Retinal pigment epithelial cell (primary cell): ENCODE results near the gene ABR.
"Not testable (repeated sequence)": the region's sequence is repeated elsewhere in the genome, so short reads cannot be mapped to it uniquely, and the experiment has no call there.

Experiments used
- DNase-seq: peaks from one replicate; pipeline ENCODE4 v3.0.0-alpha.2; 2010; ENCODE audit warnings: low read depth
- H3K4me3 ChIP-seq: 2 replicates; pipeline ENCODE4 v1.5.1; 2011; ENCODE audit warnings: mild to moderate bottlenecking, low read length, control low read depth, moderate library complexity
- TF ChIP-seq, protein P1 (sequence below): conservative IDR thresholded peaks from 2 replicates; pipeline ENCODE4 v1.5.1; 2011; ENCODE audit warnings: low read depth, low read length, control low read depth, inconsistent platforms

ABR gene

DNA sequence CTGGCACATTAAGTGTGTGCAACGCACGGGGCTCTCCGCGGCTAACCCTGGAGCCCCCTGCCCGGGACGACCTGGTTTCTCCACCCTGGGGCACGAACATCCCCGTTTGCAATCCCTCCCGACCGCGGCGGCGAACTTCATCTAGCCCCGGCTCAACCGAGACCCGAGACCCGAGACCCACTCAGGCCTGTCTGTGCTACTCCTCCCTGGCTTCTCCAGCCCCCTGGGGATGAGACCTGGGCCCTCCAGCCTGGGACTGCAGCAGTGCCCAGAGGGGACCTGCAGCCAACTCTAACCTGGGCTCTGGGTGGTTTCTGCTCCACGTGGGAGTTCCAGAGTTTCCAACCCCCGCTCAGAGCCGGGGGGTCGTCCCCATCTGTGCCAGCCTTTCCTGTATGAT, 109.4 kb downstream of the ABR start:
- no peak overlapping the region for H3K4me3 ChIP-seq
- TF ChIP-seq, protein P1, sequence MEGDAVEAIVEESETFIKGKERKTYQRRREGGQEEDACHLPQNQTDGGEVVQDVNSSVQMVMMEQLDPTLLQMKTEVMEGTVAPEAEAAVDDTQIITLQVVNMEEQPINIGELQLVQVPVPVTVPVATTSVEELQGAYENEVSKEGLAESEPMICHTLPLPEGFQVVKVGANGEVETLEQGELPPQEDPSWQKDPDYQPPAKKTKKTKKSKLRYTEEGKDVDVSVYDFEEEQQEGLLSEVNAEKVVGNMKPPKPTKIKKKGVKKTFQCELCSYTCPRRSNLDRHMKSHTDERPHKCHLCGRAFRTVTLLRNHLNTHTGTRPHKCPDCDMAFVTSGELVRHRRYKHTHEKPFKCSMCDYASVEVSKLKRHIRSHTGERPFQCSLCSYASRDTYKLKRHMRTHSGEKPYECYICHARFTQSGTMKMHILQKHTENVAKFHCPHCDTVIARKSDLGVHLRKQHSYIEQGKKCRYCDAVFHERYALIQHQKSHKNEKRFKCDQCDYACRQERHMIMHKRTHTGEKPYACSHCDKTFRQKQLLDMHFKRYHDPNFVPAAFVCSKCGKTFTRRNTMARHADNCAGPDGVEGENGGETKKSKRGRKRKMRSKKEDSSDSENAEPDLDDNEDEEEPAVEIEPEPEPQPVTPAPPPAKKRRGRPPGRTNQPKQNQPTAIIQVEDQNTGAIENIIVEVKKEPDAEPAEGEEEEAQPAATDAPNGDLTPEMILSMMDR, result no peak
- DNase-seq, result no peak

DNA sequence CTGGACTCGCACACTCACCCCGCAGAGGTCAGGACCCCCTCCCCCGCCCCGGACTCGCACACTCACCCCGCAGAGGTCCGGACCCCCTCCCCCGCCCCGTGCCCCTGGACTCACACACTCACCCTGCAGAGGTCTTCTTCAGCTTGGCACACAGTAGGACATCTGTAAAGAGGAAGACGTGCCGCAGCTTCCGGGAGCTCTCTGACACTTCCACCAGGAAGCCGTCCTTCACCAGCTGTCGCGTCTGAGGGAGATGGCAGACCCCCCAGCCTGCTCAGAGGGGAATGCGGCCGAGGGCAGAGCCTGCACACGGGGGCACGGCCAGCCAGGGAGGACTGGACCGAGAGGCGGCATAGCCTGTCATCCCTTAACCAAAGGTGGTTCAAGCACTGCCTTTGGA, 109.9 kb downstream of the ABR start:
- no peak overlapping the region for H3K4me3 ChIP-seq
- DNase-seq, result no peak
- TF ChIP-seq, protein P1, result no peak

DNA sequence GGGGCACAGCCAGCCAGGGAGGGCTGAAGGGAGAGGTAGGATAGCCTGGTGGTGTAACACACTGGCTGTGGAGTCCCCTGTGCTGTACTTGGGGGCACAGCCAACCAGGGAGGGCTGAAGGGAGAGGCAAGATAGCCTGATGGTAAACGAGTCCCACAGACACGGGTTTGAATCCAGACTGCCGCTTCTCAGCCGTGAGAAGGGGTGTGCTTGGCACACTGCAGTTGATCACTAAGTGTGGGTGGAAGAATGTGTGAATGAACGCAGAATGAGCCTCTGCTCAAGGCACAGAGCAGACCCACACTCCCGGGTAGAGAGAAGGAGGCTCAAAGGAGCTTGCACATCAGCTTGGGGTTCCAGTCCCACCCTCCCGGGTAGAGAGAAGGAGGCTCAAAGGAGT, 111.4 kb downstream of the ABR start:
- TF ChIP-seq, protein P1, result no peak
- H3K4me3 ChIP-seq, result no peak overlapping the region
- no peak for DNase-seq

DNA sequence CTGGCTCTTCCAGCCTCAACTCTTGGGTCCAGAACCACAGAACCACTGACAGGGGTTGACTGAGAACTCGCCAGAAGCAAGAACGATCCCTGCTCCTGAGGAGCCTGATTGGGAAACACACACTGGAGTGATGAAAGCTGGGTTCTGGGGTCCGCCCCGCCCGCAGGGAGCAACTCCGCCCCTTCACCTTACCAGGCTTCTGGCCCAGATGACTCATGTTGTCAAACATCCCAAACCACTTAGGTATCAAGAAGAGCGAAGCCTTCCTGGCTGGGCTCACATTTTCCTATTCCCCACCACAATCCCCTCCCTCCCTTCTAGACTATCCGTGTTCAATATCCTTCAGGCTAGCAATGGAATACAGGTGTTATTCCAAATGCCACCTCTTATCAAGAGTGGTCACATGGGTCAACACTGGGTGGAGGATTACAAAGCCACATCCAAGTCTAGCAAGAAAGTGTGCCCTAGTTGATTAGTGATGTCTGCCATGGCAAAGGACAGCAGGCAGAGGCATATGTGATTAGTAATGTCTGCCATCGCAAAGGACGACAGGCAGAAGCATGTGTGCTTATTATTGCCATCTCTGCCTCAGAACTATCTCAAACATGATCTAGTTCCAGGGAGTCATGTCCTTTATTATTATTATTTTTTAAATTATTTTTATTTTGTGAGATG, 112.4 kb downstream of the ABR start:
- TF ChIP-seq, protein P1, result no peak

DNA sequence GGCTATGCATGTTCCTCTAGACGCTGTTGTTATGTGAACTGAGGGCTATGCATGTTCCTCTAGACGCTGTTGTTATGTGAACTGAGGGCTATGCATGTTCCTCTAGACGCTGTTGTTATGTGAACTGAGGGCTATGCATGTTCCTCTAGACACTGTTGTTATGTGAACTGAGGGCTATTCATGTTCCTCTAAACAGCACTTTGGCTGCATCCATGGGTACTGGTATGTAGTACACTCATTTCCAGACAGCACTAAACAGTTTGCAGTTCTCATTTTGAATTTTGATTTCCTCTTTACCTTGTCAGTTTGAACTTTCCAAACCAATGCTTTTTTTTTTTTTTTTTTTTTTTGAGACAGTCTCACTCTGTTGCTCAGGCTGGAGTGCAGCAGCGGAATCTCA, 114.4 kb downstream of the ABR start:
- not testable (repeated sequence) for H3K4me3 ChIP-seq, DNase-seq

More for the DNA sequence above, 112.4 kb downstream of the ABR start:
- H3K4me3 ChIP-seq, result no peak overlapping the region
- DNase-seq, result no peak

DNA sequence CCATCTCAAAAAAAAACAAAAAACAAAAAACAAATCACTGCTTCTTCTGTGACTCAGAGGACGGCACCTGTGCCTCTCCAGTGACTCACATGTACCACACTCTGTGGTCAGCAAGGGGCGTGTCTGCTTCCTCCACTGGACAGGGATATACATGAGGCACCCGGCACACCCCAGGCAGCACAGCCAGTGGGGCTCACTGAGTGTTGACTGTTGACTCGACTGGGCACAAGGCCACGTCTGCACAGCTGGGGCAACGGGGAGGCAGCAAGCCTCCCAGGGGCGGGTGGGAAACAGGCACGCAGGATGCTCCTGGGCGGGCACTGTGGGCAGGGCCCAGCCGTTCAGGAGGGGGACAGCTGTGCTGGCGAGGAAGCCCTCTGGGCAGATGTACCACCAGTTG, 118.8 kb downstream of the ABR start:
- DNase-seq, result peak; percentile 85
- TF ChIP-seq, protein P1, result no peak
- H3K4me3 ChIP-seq, result no peak overlapping the region

DNA sequence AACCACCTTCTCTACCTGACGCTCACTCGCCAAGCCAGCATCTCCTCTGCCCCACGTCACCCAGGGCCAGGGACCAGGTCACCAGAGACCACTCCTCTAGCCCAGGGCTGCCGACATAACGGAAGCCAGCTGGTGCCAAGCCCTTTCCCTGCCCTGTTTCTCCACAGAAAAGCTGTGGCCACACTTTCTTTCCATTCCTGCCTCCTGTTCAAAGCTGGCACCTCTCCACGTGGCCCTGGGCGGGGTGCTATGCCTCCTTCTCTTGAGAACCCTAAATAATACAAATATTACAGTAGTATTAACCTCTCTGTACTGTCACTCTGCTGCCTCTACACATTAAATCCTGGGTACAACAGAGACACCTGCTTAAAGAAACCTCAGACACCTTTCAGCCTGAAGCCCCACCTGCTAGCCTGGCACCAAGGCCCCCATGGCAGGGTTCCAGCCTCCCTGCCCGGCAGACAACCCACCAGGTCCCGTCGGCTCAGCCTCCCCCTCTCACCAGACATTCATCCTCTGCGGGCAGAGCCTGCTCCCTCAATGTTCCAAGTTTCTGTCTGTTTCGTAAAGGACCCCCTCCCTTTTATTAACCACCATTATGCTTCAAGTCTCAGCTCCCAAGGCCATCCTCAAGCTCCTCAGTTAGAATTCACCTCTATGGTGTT, 120.5 kb downstream of the ABR start:
- no peak for DNase-seq

More for the DNA sequence above, 120.5 kb downstream of the ABR start:
- H3K4me3 ChIP-seq, result no peak overlapping the region
- TF ChIP-seq, protein P1, result no peak
